B cell (primary cell): ENCODE data around the gene PAPLN. TPM values are rescaled to one million over a fixed set of nuclear protein-coding genes. Genes with fewer than 3 reads are reported as not detected.

Experiments used
- ATAC-seq: fragments of 200-7000 bp; cut with Tn5 transposase; one replicate; pipeline ENCODE4 v1.10.0; 2021; ENCODE audit warnings: low read depth, mild to moderate bottlenecking, moderate number of reproducible peaks, moderate library complexity
- CTCF ChIA-PET: fragments of 350-600 bp; sonication (Branson Sonifier 250); formaldehyde crosslinking; loops from one replicate; lab custom pipeline; 2021; ENCODE audit warnings: antibody characterized with exemption, inconsistent platforms; lab: Charles Lee
- POLR2A ChIA-PET: fragments of 350-600 bp; sonication (Branson Sonifier 250); formaldehyde crosslinking; loops from one replicate; lab custom pipeline; 2021; ENCODE audit warnings: antibody characterized with exemption; lab: Charles Lee
- DNase-seq: peaks from one replicate; pipeline ENCODE4 v3.0.0; 2013
- H2AFZ ChIP-seq: 2 replicates; pipeline ENCODE4 v1.6.1; 2012; ENCODE audit warnings: mild to moderate bottlenecking, low read depth, low read length; ENCODE audit not compliant: insufficient read depth, poor library complexity, severe bottlenecking
- H3K27ac ChIP-seq, 2 donors: 1 replicate in 1 of 2; 2 replicates in 1 of 2; pipeline ENCODE4 v1.5.1; 2012 to 2013; ENCODE audit warnings: low read length in 2 of 2, mild to moderate bottlenecking in 2 of 2, moderate library complexity in 1 of 2
- H3K27me3 ChIP-seq, 4 experiments: fragments of 200-600 bp in 1 of 4; sonication (generic) in 1 of 4; replicated peaks in 1 of 4; 1 replicate in 2 of 4; 2 replicates in 2 of 4; pipeline versions ENCODE4 v1.6.1 to v1.7.0; 2013 to 2016; ENCODE audit warnings: low read length in 3 of 4, mild to moderate bottlenecking in 2 of 4, mixed read lengths in 1 of 4, moderate library complexity in 1 of 4; ENCODE audit not compliant: insufficient read depth in 4 of 4, control insufficient read depth in 3 of 4; ENCODE audit errors: control extremely low read depth in 1 of 4
- H3K36me3 ChIP-seq, 2 experiments: replicated peaks in 1 of 2; 1 replicate in 1 of 2; 2 replicates in 1 of 2; pipeline versions ENCODE4 v1.6.1 to v1.7.1; 2013; ENCODE audit warnings: low read length in 1 of 2; ENCODE audit not compliant: insufficient read depth in 2 of 2, control insufficient read depth in 1 of 2; ENCODE audit errors: control extremely low read depth in 1 of 2, extremely low read depth in 1 of 2
- H3K4me1 ChIP-seq, 2 donors: fragments of 200-600 bp in 1 of 2; sonication (generic) in 1 of 2; 1 replicate in 1 of 2; 2 replicates in 1 of 2; pipeline versions ENCODE4 v1.5.1 to v1.6.1; 2013 to 2017; ENCODE audit warnings: low read length in 2 of 2; ENCODE audit not compliant: control insufficient read depth in 2 of 2, insufficient read depth in 2 of 2
- H3K4me2 ChIP-seq: replicated peaks from 2 replicates; pipeline ENCODE3; 2012; ENCODE audit warnings: mild to moderate bottlenecking, low read depth, low read length; ENCODE audit not compliant: poor library complexity, severe bottlenecking
- H3K4me3 ChIP-seq, 5 experiments: fragments of 200-600 bp in 1 of 5; sonication (generic) in 1 of 5; 1 replicate in 3 of 5; 2 replicates in 2 of 5; pipeline versions ENCODE4 v1.5.1 to v1.7.0; 2011 to 2016; ENCODE audit warnings: low read length in 4 of 5, mild to moderate bottlenecking in 4 of 5, low read depth in 2 of 5, control low read depth in 1 of 5, moderate library complexity in 1 of 5; ENCODE audit not compliant: insufficient read depth in 1 of 5; ENCODE audit errors: control extremely low read depth in 1 of 5, extremely low read depth in 1 of 5
- H3K79me2 ChIP-seq: fragments of 200-600 bp; sonication (generic); one replicate; pipeline ENCODE4 v1.6.0; 2016; ENCODE audit warnings: low read length; ENCODE audit not compliant: control insufficient read depth, insufficient read depth
- H3K9ac ChIP-seq: fragments of 200-600 bp; sonication (generic); 2 replicates; pipeline ENCODE4 v1.6.1; 2017; ENCODE audit warnings: mild to moderate bottlenecking, low read length, moderate library complexity
- H3K9me3 ChIP-seq, 3 donors: one replicate each; pipeline versions ENCODE4 v1.6.1 to v1.7.1; 2013; ENCODE audit warnings: low read length in 2 of 3; ENCODE audit not compliant: control insufficient read depth in 2 of 3, insufficient read depth in 1 of 3; ENCODE audit errors: control extremely low read depth in 1 of 3
- H4K20me1 ChIP-seq: 2 replicates; pipeline ENCODE4 v1.6.0; 2012; ENCODE audit warnings: mild to moderate bottlenecking, low read length; ENCODE audit not compliant: insufficient read depth, control insufficient read depth, poor library complexity, severe bottlenecking
- H3K27ac Mint-ChIP-seq: one replicate; pipeline ENCODE4 v1.8.0; 2021; ENCODE audit warnings: mixed read lengths
- H3K27me3 Mint-ChIP-seq: one replicate; pipeline ENCODE4 v1.8.0; 2021; ENCODE audit warnings: mixed read lengths
- H3K4me1 Mint-ChIP-seq: one replicate; pipeline ENCODE4 v1.8.0; 2021; ENCODE audit warnings: mixed read lengths
- H3K4me3 Mint-ChIP-seq: one replicate; pipeline ENCODE4 v1.8.0; 2021; ENCODE audit warnings: mixed read lengths
- H3K9me3 Mint-ChIP-seq: one replicate; pipeline ENCODE4 v1.8.0; 2022; ENCODE audit warnings: mixed read lengths; ENCODE audit not compliant: insufficient read depth
- EZH2 ChIP-seq: IDR thresholded peaks from 2 replicates; pipeline ENCODE4 v1.6.1; 2012; ENCODE audit warnings: borderline replicate concordance, low read depth, mild to moderate bottlenecking, moderate library complexity, low read length; ENCODE audit not compliant: insufficient read depth, poor library complexity, severe bottlenecking
- WGBS: methylation state at CpG from one replicate; pipeline ENCODE4 v1.1.5; 2013; ENCODE audit warnings: missing lambda C conversion rate; ENCODE audit not compliant: insufficient coverage; 5-methylcytosine and 5-hydroxymethylcytosine counted together
- intact Hi-C: fragments of 100-400 bp; cut with micrococcal nuclease; formaldehyde crosslinking; loops from one replicate; pipeline ENCODE4 v1.10.0; 2022
- polyA plus RNA-seq: library from polyadenylated mRNA; depleted of rRNA; stranded (reverse); fragments of >200 nt; gene quantifications from 2 replicates; pipeline ENCODE4 v1.2.3, GENCODE V29; 2012
- total RNA-seq, 2 donors: library from RNA; stranded (reverse); fragments of 120-200 nt in 1 of 2; gene quantifications; 1 replicate in 1 of 2; 2 replicates in 1 of 2; pipeline versions ENCODE4 v1.2.3 to v1.2.4, GENCODE V29; 2013 to 2022
- TF ChIP-seq, protein P1 (sequence below): fragments of 200-600 bp; IDR thresholded peaks from one replicate; pipeline ENCODE4 v1.8.0; 2022; ENCODE audit warnings: antibody characterized with exemption, mild to moderate bottlenecking

PAPLN gene
- total and polyA plus RNA-seq, 2 donors (not counting 1 experiment from before 2014, with no cell fraction given): 0.69 to 1.5 TPM

DNA sequence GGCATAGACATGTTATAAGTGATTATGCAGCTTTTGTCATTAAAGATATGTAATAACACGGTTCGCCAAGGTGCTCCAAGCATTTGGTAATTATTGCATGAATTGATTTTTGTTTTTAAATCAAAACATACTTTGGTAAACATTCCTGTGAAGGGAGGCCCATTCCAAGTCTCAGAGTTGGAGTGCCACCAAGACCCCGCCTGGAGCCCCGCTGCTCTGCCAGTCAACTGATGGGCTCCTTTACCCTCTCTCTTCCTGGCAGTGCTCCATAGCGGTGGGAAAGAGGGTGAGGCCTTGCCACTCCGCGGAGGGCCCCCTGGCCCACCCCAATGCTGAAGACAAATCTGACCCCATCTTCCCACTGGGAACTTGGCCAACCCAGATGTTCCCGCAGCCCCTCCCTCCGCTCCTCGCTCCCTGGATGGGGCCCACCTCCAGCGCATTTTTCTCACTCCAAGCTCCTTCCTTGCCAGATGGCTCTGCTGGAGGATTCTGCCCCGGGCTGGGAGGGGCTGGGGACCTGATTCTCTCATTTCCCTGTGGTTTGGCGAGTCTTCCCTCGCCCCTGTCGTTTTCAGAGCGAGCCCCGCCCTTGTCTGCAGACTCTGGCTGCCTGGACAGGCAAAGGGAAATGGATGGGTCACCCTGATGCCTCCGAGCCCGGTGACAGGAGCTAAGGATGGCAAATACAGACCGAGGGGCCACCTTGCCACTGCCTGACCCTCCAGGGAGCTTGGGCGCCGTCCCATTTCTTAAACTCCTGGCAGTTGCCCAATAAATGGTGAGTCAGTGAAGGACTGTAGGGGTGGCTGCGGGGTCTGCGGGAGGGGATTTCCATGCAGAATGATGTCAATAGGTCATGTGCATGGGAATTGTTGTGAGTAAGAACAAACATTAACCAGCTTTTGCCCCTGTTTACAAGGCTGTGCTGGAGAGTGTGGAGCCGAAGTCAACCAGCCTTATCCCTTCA, 9.2 kb upstream of the PAPLN start:
- H3K27ac ChIP-seq: no peak overlapping the region
- ChIA-PET CTCF (no interaction called here), POLR2A (no interaction called here)
- no peak overlapping the region for H3K27ac Mint-ChIP-seq
- no peak overlapping the region for H2AFZ ChIP-seq
- peaks cover 0 to 7% (median 0%) of the 10 kb centered on the region in 4 experiments for H3K27me3 ChIP-seq
- TF ChIP-seq, protein P1, sequence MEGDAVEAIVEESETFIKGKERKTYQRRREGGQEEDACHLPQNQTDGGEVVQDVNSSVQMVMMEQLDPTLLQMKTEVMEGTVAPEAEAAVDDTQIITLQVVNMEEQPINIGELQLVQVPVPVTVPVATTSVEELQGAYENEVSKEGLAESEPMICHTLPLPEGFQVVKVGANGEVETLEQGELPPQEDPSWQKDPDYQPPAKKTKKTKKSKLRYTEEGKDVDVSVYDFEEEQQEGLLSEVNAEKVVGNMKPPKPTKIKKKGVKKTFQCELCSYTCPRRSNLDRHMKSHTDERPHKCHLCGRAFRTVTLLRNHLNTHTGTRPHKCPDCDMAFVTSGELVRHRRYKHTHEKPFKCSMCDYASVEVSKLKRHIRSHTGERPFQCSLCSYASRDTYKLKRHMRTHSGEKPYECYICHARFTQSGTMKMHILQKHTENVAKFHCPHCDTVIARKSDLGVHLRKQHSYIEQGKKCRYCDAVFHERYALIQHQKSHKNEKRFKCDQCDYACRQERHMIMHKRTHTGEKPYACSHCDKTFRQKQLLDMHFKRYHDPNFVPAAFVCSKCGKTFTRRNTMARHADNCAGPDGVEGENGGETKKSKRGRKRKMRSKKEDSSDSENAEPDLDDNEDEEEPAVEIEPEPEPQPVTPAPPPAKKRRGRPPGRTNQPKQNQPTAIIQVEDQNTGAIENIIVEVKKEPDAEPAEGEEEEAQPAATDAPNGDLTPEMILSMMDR: no peak
- no peak for TF ChIP-seq EZH2
- peaks cover 3% of the 10 kb centered on the region for H3K27me3 Mint-ChIP-seq
- peaks cover 3% of the 10 kb centered on the region for H3K4me1 Mint-ChIP-seq
- H3K4me1 ChIP-seq: peaks cover 0 to under 1% of the 10 kb centered on the region in 2 donors
- DNase-seq (no peak), ATAC-seq (no peak)
- H3K4me3 ChIP-seq: no peak overlapping the region
- H3K79me2 ChIP-seq: no peaks in the 10 kb centered on the region
- WGBS: 93% methylated on average over 21 of the region's 25 CpGs
- no peaks in the 10 kb centered on the region for H4K20me1 ChIP-seq
- H3K36me3 ChIP-seq: peaks cover 0 to 11% of the 10 kb centered on the region in 2 experiments
- intact Hi-C loops: no loop called here
- H3K4me2 ChIP-seq: no peak overlapping the region
- H3K9ac ChIP-seq: no peak overlapping the region
- no peaks in the 10 kb centered on the region for H3K9me3 Mint-ChIP-seq
- no peaks in the 10 kb centered on the region for H3K9me3 ChIP-seq
- no peak overlapping the region for H3K4me3 Mint-ChIP-seq

GRCh38 chr14:73230051-73230450, 7.3 kb upstream of the PAPLN start:
- CTCF ChIA-PET: interaction anchor here (0.7 kb wide), 1 partner anchor 37 kb away, joined by 4 read pairs; no protein-coding TSS in a partner anchor
- Histone ChIP-seq H3K27me3 (peaks cover 0 to 27% (median 2%) of the 10 kb centered on the region in 4 experiments), H3K36me3 (peaks cover 0 to 8% of the 10 kb centered on the region in 2 experiments), H3K9me3 (no peaks in the 10 kb centered on the region), H3K4me3 (no peak overlapping the region), H2AFZ (no peak overlapping the region), H3K4me2 (no peak overlapping the region), H3K79me2 (no peaks in the 10 kb centered on the region), H3K27ac (no peak overlapping the region), H4K20me1 (no peaks in the 10 kb centered on the region), H3K9ac (no peak overlapping the region), H3K4me1 (no peaks in the 10 kb centered on the region)
- ATAC-seq (no peak), DNase-seq (no peak)
- H3K4me3 Mint-ChIP-seq: no peak overlapping the region
- POLR2A ChIA-PET: no interaction called here
- peaks cover 14% of the 10 kb centered on the region for H3K27me3 Mint-ChIP-seq
- WGBS: 100% methylated on average over 4 of the region's 6 CpGs
- H3K4me1 Mint-ChIP-seq: no peaks in the 10 kb centered on the region
- H3K9me3 Mint-ChIP-seq: no peaks in the 10 kb centered on the region
- H3K27ac Mint-ChIP-seq: no peak overlapping the region
- intact Hi-C loops: no loop called here
- TF ChIP-seq EZH2: no peak
- TF ChIP-seq, protein P1: no peak
